Measurements from ENCODE around the gene C11orf87. TPM values are rescaled to one million over a fixed set of nuclear protein-coding genes. Genes with fewer than 3 reads are reported as not detected.

The C11orf87 gene
- polyA plus RNA-seq, 1 of the 3 experiments (the other 2 are of a cell fraction) = 0.36 TPM

- POLR2A ChIA-PET = no interaction called here
- H3K4me2 ChIP-seq = no peak overlapping the region
- CTCF ChIA-PET = no interaction called here
Observed at GRCh38 chr11:109443052-109443451, 21.1 kb downstream of the C11orf87 start.

More at GRCh38 chr11:109443052-109443451, 21.1 kb downstream of the C11orf87 start:
- Histone ChIP-seq H4K20me1 (ENCODE audit: insufficient read depth) (no peaks in the 10 kb centered on the region), H2AFZ (ENCODE audit: low read depth) (no peak overlapping the region), H3K27me3 (ENCODE audit: insufficient read depth) (no peaks in the 10 kb centered on the region), H3K9me2 (no peaks in the 10 kb centered on the region), H3K4me3 (ENCODE audit: low read depth in 2 of 2, low read length in 1 of 2) (no peak overlapping the region), H3K79me2 (ENCODE audit: insufficient read depth) (no peaks in the 10 kb centered on the region), H3K36me3 (replicated peaks in 1 of 2; ENCODE audit: control insufficient read depth in 1 of 2, insufficient read depth in 2 of 2, low read length in 1 of 2) (no peaks in the 10 kb centered on the region), H3K9ac (no peak overlapping the region), H3K27ac (ENCODE audit: low read depth in 2 of 2, low read length in 1 of 2) (no peak overlapping the region), H3K9me3 (no peaks in the 10 kb centered on the region), H3K4me1 (ENCODE audit: control insufficient read depth in 1 of 2, insufficient read depth in 2 of 2, low read depth in 1 of 2, low read length in 1 of 2) (no peaks in the 10 kb centered on the region), H3F3A (replicated peaks; ENCODE audit: insufficient read depth) (no peaks in the 10 kb centered on the region)
- WGBS (ENCODE audit: low lambda C conversion rate) = 14% methylated on average over 1 of the region's 1 CpG
- no peak for DNase-seq
- TF ChIP-seq REST (IDR thresholded peaks at IDR 0.05; ENCODE audit: low read depth, low read length) (no peak), POLR2AphosphoS5 (IDR thresholded peaks at IDR 0.05; ENCODE audit: low read depth, low read length) (no peak), ELF1 (IDR thresholded peaks at IDR 0.05) (no peak), MEF2A (IDR thresholded peaks at IDR 0.05; ENCODE audit: borderline replicate concordance, low read depth) (no peak), FOXM1 (IDR thresholded peaks at IDR 0.05; ENCODE audit: low read depth) (no peak), YY1 (IDR thresholded peaks at IDR 0.05; ENCODE audit: low read depth) (no peak), ZBTB33 (IDR thresholded peaks at IDR 0.05; ENCODE audit: borderline replicate concordance, low read depth) (no peak), EP300 (IDR thresholded peaks at IDR 0.05; ENCODE audit: borderline replicate concordance in 1 of 2, low read depth in 1 of 2, low read length in 1 of 2) (no peak), FOSL2 (IDR thresholded peaks at IDR 0.05; ENCODE audit: borderline replicate concordance, low read depth) (no peak), TEAD4 (IDR thresholded peaks at IDR 0.05; ENCODE audit: borderline replicate concordance, insufficient read depth) (no peak), CHD2 (IDR thresholded peaks at IDR 0.05; ENCODE audit: low read length, partially characterized antibody) (no peak), JUND (IDR thresholded peaks at IDR 0.05) (no peak), FOXJ3 (CRISPR knock-in tag; IDR thresholded peaks at IDR 0.05) (no peak), CTCF (IDR thresholded peaks at IDR 0.05) (no peak), PBX3 (IDR thresholded peaks at IDR 0.05) (no peak), IRF3 (IDR thresholded peaks at IDR 0.05; ENCODE audit: low read depth, low read length) (no peak), GABPA (IDR thresholded peaks at IDR 0.05; ENCODE audit: low read depth) (no peak), SIN3A (IDR thresholded peaks at IDR 0.05; ENCODE audit: borderline replicate concordance, low read depth, low read length) (no peak), NRF1 (IDR thresholded peaks at IDR 0.05; ENCODE audit: low read depth, low read length) (no peak)
